ENCODE results near the gene KASH5. TPM values are rescaled to one million over a fixed set of nuclear protein-coding genes. Genes with fewer than 3 reads are reported as not detected.

Gene KASH5
- polyA plus RNA-seq, 2 of the 4 experiments (the other 2 are of a cell fraction): 0.08 to 0.17 TPM

DNA sequence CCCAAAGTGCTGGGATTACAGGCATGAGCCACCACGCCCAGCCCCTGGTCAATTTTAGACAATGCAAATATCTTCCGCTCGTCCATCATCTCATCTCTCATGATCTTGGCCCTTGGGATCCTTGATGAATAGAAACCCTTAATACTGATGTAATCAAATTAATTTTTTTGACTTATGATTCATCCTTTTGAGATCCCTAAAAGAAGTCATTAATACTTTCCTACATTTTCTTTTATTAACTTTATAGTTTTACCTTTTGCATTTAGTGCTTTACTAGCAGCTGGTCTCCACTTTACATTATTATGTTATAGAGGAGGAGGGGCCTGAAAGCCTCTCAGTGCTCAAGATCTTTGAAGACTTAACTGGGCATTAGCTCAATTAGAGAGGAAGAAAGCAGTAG, 7.7 kb upstream of the KASH5 start:
- TF ChIP-seq RCOR1 (IDR thresholded peaks at IDR 0.05; ENCODE audit: low read depth, low read length) (no peak), MYC (IDR thresholded peaks at IDR 0.05; ENCODE audit: borderline replicate concordance, low read length) (no peak), KDM5A (IDR thresholded peaks at IDR 0.05) (no peak), HDAC2 (IDR thresholded peaks at IDR 0.05) (no peak), USF2 (IDR thresholded peaks at IDR 0.05) (no peak)
- CTCF ChIA-PET: interaction anchor here (1.5 to 12.9 kb wide), 2 partner anchors 10 to 101 kb away, joined by 3 to 108 read pairs; partner anchors contain the start of gene KASH5
- no peak overlapping the region for H3K4me2 ChIP-seq
- DNase-seq (ENCODE audit: low read depth in 1 of 2, low spot score in 1 of 2) (no peak), FAIRE-seq (no peak), ATAC-seq (no peak)
- no peaks in the 10 kb centered on the region for H3K4me1 ChIP-seq
- H3K4me3 ChIP-seq: no peak overlapping the region
- peaks cover 29% of the 10 kb centered on the region for H3K9me3 ChIP-seq
- H3K27ac ChIP-seq: no peak overlapping the region
- 59% methylated on average over 3 of the region's 3 CpGs for WGBS (ENCODE audit: missing lambda C conversion rate)
- POLR2A ChIA-PET: no interaction called here

DNA sequence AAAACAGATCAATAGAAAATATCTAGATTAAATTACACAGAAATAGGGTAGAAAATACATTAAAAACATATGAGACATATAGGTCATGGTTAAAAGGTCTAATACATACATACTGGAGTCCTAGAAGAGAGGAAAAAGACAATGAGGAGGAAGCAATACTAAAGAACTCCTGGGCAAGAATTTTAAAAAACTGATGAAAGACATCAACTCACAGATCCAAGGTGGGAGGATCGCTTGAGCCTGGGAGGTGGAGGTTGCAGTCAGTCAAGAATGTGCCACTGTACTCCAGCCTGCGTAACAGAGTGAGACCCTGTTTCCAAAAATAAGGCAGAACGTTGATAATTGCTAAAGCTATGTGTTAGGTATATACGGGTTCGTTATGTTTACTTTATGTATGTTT, 5.4 kb upstream of the KASH5 start:
- no peak for ATAC-seq
- no peak overlapping the region for H3K4me3 ChIP-seq
- TF ChIP-seq MAZ (IDR thresholded peaks at IDR 0.05; ENCODE audit: borderline replicate concordance, low read depth, low read length): no peak
- TF ChIP-seq HOXA7 (CRISPR knock-in tag; IDR thresholded peaks at IDR 0.05): no peak
- TF ChIP-seq CHD2 (IDR thresholded peaks at IDR 0.05; ENCODE audit: low read length, partially characterized antibody): no peak
- TF ChIP-seq PHF8 (IDR thresholded peaks at IDR 0.05; ENCODE audit: borderline replicate concordance, low read depth): no peak
- no peak for TF ChIP-seq REST (IDR thresholded peaks at IDR 0.05)
- TF ChIP-seq RCOR1 (IDR thresholded peaks at IDR 0.05; ENCODE audit: low read depth, low read length): no peak
- no peak for TF ChIP-seq CEBPB (IDR thresholded peaks at IDR 0.05)
- no peak for TF ChIP-seq NFE2L2 (conservative IDR thresholded peaks at IDR 0.05; ENCODE audit: low read length)
- no peak for TF ChIP-seq SMC3 (IDR thresholded peaks at IDR 0.05)
- TF ChIP-seq RARB (CRISPR knock-in tag; IDR thresholded peaks at IDR 0.05): no peak
- no peak for TF ChIP-seq FOSB (CRISPR knock-in tag; IDR thresholded peaks at IDR 0.05)
- no peak for TF ChIP-seq ZFP36 (IDR thresholded peaks at IDR 0.05; ENCODE audit: borderline replicate concordance, partially characterized antibody)
- TF ChIP-seq FOXS1 (CRISPR knock-in tag; IDR thresholded peaks at IDR 0.05): no peak
- TF ChIP-seq EHF (CRISPR knock-in tag; IDR thresholded peaks at IDR 0.05): no peak
- TF ChIP-seq KDM5A (IDR thresholded peaks at IDR 0.05): no peak
- peaks cover 29% of the 10 kb centered on the region for H3K9me3 ChIP-seq
- no peak overlapping the region for H3K4me2 ChIP-seq
- ChIA-PET CTCF (interaction anchor here (0.6 to 12.9 kb wide), 4 partner anchors 8 to 129 kb away, joined by 3 to 108 read pairs (median 8); partner anchors contain the start of gene KASH5), POLR2A (no interaction called here)
- FAIRE-seq: no peak
- H3K4me1 ChIP-seq: no peaks in the 10 kb centered on the region
- WGBS (ENCODE audit: missing lambda C conversion rate): 53% methylated on average over 5 of the region's 5 CpGs
- no peak for DNase-seq (ENCODE audit: low read depth in 1 of 2, low spot score in 1 of 2)
- H3K27ac ChIP-seq: no peak overlapping the region

- Histone ChIP-seq H3K4me2 (no peak overlapping the region), H3K27ac (no peak overlapping the region), H3K4me1 (no peaks in the 10 kb centered on the region), H3K4me3 (no peak overlapping the region), H3K9me3 (peaks cover 29% of the 10 kb centered on the region)
- CTCF ChIA-PET: interaction anchor here (0.6 to 12.9 kb wide), 10 partner anchors 7 to 710 kb away, joined by 3 to 108 read pairs (median 3); partner anchors contain the start of gene KASH5
- 57% methylated on average over 1 of the region's 1 CpG for WGBS (ENCODE audit: missing lambda C conversion rate)
- TF ChIP-seq, protein P1, sequence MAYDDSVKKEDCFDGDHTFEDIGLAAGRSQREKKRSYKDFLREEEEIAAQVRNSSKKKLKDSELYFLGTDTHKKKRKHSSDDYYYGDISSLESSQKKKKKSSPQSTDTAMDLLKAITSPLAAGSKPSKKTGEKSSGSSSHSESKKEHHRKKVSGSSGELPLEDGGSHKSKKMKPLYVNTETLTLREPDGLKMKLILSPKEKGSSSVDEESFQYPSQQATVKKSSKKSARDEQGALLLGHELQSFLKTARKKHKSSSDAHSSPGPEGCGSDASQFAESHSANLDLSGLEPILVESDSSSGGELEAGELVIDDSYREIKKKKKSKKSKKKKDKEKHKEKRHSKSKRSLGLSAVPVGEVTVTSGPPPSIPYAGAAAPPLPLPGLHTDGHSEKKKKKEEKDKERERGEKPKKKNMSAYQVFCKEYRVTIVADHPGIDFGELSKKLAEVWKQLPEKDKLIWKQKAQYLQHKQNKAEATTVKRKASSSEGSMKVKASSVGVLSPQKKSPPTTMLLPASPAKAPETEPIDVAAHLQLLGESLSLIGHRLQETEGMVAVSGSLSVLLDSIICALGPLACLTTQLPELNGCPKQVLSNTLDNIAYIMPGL (CRISPR knock-in tag; IDR thresholded peaks at IDR 0.05; ENCODE audit: borderline replicate concordance): no peak
- TF ChIP-seq FOSL2 (IDR thresholded peaks at IDR 0.05): no peak
- no peak for TF ChIP-seq FOSL2 (CRISPR knock-in tag; IDR thresholded peaks at IDR 0.05)
- no peak for TF ChIP-seq KDM5A (IDR thresholded peaks at IDR 0.05)
- peak; percentile 91 for TF ChIP-seq MAFK (IDR thresholded peaks at IDR 0.05; ENCODE audit: partially characterized antibody)
- ATAC-seq: no peak
- FAIRE-seq: no peak
- POLR2A ChIA-PET: interaction anchor here (0.5 kb wide), 1 partner anchor 61 kb away, joined by 3 read pairs; no protein-coding TSS in a partner anchor
- no peak for DNase-seq (ENCODE audit: low read depth in 1 of 2, low spot score in 1 of 2)
These were observed 4.5 kb upstream of the KASH5 start for GRCh38 chr19:49383599-49383998.

Data from A549 (cell line).